Stimulated activated CD8-positive, alpha-beta memory T cell treated with anti-CD3 and anti-CD28 coated beads, Interleukin-7, amount 100 ng/mL, for 48 hours (primary cell): ENCODE data around the gene TGFB1I1.
"Not testable (repeated sequence)": the region's sequence is repeated elsewhere in the genome, so short reads cannot be mapped to it uniquely, and the experiment has no call there.

ENCODE experiments used
- DNase-seq, 2 donors: peaks; one replicate each; pipeline ENCODE4 v3.0.0-alpha.2; 2020; ENCODE audit warnings: low read depth in 1 of 2; ENCODE audit errors: extremely low read depth in 1 of 2

TGFB1I1 gene

DNA sequence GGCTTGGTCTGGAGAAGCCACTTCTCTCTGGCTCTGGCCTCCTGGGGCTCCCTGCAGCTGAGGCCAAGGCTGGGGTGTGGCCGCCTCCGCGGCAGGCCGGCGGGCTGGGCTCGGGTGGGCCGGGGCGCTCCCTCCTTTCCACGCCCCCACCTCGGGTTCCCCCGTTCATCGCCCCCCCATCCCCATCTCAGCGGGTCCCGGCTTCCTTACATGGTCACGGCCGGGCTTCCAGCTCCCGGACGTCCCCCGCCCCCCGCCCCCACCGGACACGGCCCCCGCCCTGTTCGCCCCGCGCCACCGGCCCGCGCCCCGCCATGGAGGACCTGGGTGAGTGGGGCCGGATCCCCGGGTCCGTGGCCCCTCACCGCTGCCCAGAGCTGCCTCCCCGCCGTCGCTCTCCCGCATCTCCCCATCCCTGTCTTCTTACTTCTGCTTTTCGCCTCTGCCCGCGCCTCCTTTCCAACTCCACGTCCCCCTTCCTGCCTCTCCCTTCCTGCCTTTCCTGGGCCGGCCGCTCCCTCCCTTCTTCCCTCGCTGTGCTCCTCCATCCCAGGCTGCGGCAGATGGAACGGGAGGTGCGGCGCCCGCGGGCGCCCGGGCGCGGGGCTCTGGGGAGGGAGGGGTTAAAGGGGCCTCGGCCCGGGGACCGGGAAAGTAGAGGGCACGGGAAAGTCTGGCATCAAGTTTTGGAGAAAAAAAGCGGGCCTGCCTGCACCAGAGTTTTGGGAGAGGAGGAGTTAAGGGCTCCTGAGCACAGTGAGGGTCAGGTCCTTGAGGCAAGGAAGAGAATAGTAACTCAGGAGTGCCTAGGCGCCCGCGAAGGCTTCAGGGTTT, at the start of gene TGFB1I1:
Gene TGFB1I1, plus strand, starts transcription at position 278 of the 834 bp plus-strand sequence. Its CDS starts 37 bp downstream, at position 315.
- no peak for DNase-seq

DNA sequence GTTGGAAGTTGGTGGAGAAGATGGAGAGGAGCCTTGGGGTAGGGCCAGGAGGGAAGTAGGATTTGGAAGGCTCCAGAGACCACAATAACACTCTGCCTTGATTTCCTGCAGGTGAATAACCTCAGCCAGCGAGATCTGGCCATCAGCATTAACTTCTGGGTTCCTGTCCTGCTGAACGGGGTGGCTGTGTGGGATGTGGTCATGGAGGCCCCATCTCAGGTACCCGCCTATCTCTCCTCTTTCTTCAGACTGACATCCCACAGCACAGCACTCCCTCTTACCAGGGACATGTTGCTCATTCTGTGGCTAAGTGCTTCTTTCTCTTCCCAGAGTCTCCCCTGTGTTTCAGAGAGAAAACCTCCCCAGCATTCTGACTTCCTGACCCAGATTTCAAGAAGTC, 48.7 kb upstream of the TGFB1I1 start:
- DNase-seq = no peak

DNA sequence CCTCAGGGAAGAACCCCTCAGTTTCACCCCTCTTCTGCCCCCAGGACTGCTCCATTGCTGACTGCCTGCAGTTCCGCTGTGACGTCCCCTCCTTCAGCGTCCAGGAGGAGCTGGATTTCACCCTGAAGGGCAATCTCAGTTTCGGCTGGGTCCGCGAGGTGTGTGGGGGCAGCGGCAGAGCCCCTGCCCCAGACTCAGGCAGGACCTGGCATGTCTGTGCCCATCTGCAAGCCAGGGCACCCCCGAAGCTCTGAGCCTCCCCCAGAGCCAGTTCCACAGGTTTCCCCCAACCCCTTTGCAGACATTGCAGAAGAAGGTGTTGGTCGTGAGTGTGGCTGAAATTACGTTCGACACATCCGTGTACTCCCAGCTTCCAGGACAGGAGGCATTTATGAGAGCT, 48.2 kb upstream of the TGFB1I1 start:
- no peak for DNase-seq

DNA sequence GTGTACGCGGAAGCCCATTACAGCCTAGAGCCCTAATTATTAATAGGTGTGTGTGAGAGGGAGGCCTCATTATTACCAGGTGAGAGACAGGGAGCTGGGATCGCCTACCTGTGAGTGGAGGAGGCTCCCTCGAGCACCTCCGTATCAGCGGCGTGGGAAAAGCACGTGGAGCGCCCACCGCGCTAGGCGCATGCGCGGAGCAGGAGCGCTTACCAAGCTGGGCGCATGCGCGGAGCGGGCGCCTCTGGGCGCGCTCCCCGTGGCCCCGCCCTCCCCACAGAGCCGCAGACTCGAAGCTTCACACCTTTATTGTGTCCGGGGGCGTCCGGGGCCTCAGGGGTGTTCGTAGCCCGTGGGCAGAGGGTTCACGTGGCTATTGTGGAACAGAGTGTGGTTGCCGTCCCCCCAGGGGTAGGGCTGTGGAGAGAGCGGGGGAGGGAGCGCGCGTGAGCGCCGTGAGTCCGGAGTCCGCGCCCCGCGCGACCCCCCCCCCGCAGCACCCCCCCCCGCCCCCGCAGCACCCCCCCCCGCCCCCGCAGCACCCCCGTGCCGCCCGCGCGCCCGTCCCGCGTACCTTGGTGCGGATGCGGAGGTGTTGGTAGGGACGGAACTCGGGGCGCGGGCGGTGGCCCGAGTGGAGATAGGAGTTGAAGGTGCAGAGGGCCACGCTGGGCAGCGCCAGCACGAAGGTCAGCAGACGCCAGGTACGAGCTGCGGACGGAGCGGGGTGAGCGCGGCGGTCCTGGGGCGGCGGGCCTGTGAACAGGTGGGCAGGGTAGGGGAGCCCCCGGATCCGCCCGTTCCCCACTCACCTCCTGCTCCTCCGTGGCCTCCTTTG, 44.3 kb upstream of the TGFB1I1 start:
- peak in 1 of 2 donors; percentile 48 for DNase-seq

DNA sequence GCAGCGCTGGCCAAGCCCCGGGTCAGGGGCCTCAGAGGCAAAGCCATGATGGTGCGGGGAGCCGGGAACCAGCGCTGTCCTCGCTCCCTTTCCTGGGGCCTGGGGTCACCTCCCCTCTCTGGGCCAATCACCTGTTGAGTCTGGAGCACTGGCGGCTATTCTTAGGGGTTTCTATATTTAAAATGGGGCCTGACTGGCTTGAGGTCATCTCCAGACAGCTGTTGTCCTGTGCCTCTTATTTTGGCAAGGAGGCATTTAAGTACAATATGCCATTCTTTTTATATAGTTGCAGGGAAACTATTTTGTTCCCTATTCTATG, 43.7 kb upstream of the TGFB1I1 start, which contains the start of gene COX6A2:
Gene COX6A2, minus strand, starts transcription at position 82 of the 319 bp plus-strand sequence. Its CDS starts 35 bp downstream, at position 47.
- no peak for DNase-seq

DNA sequence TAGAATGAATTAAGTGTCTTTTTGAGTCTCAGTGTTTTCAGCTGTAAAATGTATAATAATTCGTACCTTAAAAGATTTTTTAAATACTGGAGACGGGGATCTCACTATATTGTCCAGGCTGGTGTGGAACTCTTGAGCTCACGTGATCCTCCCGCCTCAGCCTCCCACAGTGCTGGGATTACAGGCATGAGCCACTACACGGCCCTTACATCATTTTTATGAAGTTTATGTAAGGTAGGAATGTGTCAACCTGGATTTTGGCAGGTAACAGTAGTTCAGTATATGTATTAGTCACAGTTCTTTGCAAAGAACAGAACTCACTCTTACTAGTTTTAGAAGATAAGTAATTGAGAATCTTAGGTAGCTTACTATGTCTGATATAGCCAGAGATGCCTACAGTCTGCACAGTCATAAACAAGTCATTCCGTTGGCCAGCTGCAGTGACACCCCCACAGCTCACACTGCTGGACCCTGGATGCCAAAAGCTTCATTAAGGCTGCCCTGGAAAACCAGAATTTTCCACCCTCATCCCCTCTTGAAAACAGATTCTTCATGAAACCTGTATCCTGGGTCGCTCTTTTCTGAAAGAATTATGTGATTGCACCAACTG, 43.2 kb upstream of the TGFB1I1 start:
- DNase-seq = no peak

DNA sequence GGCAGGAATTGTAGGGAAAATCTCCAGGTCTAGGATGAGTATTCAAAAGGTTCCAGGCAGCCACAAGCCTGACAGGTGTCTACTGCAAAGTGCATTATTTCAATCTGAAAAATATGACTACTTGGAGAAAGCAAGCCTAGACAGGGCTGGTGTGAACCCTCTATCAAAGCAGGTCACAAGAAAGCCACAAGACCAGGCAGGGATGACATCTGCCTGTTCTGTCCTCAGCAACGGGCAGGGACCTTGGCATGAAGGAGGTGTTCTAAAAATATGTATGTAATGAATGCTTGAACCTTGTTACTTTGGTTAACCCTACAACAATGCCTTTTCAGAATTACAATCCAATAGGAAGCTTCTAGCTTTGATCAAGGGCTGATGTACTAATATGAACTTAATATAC, 42.6 kb upstream of the TGFB1I1 start:
- no peak for DNase-seq

DNA sequence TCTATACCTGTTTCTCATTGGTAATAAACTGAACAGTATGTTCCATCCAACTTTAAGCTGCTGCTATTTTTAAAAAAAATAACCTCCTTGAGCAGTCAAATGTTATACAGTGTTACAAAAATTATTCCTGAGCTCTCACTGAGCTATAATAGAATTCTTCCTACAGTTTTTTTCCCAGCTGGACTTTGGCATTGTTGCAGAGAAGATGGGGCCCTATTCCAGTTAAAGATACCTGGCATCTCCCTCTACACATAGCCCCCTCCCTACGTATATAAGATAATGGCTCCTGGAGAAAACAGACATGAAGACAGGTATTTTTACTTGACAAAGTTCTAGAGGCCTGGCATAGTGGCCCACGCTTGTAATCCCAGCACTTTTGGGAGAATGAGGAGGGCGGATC, 42.2 kb upstream of the TGFB1I1 start:
- DNase-seq = no peak

DNA sequence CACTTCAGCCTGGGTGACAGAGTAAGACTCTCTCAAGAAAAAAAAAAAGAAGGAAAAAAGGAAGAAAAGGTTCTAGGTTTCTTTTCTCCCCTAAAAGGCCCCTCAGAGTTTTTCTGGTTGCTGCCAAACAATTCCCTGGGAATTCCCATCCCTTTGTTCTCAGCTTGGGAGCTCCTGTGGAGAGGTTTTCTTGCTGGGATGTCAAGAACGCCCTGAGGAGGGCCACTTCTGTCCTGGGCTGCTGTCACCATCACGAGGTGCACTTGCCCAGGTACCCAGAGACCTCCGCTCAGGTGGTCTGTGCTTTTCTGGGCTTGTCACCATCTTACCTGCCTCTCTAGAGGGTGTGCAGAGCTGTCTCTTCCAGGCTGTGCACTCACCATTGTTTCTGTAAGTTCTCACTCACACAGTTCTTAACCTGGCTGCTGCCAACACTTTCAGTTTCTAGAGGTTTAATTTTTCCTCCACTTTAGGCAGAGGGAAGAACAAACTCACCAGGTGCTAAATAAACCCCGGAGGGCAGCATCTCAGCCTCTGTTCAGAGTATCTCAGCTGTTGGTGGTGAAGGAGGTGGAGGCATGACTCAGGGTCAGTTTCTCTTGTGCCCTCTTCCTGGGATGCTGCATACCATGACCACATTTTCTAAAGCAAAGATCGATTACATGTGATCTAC, 41.4 kb upstream of the TGFB1I1 start:
- no peak for DNase-seq

DNA sequence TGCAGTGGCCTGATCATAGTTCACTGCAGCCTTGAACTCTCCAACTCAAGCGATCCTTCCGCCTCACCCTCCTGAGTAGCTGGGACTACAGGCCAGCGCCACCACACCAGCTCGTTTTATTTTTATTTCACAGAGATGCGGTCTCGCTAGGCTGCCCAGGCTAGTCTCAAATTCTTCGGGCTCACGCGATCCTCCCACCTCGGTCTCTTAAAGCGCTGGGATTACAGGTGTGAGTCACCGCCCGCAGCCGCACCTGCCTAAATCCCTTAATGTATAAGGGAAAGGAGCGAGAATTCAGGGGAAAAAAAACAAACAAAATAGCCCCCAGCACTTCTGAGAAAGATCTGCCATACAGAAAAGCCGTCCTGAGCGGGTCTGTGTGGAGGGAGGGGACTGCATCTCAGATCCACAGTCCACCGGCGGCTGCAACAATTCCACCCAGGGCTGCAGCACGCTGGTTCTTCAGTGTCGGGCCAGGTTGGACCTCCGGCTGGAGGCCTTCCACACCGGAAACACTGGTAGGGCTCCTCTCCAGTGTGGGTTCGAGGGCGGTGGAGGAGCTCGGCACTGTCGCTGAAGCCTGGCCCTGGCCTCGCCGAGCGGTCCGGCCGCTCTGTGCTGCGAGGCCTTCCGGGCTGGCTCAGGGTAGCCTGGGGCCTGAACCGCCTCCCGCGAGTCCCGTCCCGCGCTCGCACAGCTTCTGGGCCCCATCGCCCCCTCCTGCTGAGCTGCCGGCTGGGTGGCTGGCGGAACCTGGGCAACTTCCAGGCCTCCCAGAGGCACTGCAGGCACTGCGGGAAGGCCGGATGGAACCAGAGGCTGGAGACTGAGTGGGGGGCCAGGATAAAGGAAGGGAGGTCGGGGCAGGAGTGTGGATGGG, 36.4 kb upstream of the TGFB1I1 start:
- no peak for DNase-seq

DNA sequence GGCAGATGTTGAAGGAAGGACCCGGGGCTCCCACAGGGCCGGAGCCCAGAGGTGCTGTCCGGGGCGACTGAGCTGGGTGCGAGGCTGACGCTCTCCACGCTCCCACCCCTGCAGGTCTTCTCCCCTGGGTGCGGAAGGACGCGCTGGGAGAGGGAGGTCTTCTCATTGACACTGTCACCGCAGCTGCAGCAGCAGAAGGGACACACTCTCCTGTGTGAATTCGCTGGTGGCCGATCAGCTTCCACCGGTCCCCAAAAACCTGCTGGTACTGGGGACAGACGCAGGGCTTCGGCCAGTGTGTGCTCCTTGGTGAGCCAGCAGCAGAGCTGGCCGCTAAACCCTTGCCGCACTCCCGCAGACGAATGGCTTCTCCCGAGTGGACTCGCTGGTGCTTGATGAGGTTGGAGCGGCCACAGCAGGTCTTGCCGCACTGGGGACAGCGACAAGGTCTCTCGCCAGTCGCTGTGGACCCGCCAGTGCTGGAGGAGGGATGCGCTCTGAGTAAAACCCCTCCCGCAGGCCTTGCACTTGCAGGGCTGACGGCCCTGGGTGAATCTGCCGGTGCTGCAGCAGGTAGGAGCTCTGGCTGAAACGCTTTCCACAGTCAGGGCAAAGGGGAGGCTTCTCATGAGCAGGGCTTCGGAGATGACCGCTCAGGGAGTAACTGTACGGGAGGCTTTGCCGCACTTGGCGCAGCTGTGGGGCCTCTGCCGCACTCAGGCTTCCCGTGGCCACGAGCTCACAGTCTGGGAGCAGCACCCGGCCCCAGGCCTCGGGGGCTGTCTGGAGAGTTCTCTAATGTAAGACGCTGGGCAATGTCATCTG, 35.5 kb upstream of the TGFB1I1 start:
- DNase-seq = no peak

DNA sequence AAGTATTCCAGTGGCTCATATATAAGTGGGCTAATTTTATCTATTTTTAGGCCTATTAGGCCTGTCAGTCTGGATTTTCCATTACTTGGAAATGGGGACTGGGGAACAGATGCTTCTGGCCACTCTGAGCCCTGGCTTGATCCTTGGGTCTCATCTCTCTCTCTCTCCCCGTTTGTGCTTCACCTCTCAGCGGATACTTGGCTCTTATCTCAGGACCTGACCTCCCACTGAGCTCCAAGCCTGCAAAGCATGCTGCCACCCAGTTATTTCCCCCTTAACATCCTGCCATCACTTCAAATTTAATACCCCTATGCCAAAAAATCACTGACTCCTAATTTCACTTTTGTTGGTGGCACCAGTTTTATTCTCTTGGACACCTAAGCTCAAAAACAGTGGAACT, 33.5 kb upstream of the TGFB1I1 start:
- DNase-seq = no peak

DNA sequence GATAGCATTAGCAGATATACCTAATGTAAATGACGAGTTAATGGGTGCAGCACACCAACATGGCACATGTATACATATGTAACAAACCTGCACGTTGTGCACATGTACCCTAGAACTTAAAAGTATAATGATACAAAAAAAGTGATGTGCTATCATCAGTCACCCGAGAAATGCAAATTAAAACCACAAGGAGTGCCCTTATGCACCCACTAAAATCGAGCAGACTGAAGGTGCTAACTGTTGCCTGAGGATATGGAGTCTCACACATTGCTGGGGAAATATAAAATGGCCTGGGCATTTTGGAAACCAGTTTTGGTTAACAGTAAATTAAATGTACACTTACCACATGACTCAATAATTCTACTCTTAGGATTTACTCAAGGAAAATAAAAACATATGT, 32.9 kb upstream of the TGFB1I1 start:
- DNase-seq = not testable (repeated sequence)

DNA sequence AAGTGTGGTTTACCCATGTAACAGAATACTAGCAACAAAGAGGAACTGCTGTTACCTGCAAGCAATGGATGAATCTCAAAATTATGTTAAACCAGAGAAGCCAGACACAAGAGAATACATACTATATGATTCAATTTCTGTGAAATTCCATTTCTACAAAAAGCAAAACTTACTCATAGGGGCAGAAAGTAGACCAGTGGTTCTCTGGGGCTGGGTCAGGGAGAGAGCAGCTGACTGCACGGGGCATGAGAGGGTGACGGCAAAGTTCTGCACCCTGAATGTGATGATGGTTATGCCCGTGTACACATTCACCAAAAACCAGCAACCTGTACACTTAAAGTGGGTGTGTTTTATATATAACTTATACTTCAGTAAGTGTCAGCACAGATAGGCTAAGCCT, 32.4 kb upstream of the TGFB1I1 start:
- DNase-seq = no peak

DNA sequence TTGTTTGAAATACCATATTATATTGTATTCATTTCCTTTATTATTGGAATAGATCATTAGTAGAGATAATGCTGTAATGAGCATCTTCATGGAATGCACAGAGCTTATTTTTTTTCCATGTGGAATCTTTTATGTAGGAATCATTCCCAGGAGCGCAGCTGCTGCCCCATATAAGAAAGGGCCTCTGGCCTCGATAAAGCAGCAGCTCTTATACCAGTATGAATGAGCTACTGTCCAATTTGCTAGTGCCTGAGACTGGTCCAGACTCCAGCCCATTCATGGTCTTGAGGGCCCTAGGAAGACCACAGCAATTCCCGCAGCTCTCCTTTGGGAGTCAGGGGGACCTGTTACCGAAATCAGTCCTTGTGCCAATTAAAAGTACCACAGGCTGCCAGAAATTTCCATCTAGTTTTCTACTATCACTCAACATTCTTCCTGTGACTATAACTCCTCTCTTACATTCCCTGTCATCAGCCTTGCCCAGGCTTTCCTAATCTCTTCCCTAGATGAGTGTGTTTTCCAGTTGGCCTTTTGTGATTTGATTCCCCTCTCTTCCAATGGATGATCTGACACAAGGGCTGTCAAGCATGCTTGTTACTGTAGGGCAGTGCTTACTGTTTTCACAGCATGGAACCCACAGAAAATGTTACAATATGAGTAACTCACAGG, 31.3 kb upstream of the TGFB1I1 start:
- DNase-seq = no peak

DNA sequence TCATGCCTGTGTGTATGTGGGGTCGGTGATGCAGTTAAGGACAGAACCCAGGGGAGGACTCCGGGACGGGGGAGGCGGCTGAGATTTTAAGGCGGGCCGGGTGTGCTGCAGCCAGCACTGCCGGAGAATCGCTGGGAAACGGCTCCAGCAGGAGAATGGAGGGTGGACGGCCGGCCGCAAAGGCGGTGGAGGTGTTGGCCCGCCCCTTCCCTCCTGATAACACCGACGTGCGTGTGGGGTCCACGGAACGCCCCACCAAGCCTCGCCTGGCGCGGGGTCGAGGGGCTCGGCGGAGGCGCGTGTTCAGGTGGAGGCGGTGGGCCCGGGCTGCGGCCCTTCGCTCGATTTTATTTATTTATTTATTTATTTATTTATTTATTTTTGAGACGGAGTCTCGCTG, 30.0 kb upstream of the TGFB1I1 start:
- DNase-seq = no peak

DNA sequence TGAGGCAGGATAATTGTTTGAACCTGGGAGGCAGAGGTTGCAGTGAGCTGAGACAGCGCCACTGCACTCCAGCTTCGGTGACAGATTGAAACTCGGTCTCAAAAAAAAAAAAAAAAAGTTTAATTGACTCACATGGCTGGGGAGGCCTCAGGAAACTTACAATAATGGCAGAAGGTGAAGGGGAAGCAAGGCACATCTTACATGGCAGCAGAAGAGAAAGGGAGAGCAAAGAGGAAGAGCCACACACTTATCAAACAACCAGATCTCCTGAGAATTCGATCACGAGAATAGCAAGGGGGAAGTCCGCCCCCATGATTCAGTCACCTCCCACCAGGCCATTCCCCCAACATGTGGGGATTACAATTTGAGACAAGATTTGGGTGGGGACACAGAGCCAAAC, 26.0 kb upstream of the TGFB1I1 start:
- not testable (repeated sequence) for DNase-seq

DNA sequence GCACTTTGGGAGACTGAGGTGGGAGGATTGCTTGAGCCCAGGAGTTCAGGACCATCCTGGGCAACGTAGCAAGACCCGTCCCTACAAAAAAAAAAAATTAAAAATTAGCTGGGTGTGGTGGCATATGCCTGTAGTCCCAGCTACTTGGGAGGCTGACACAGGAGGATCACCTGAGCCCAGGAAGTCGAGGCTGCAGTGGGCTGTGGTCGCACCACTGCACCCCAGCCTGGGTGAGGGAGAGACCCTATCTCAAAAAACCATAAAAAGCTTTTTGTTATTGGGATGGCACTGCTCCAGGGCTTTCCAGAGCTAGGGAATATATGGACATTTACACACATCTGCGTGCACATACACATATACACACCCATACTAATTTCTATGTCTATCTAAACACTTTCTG, 20.8 kb upstream of the TGFB1I1 start:
- DNase-seq = no peak
